H1 (cell line): ENCODE data around the gene TMEM187. TPM values are rescaled to one million over a fixed set of nuclear protein-coding genes. Genes with fewer than 3 reads are reported as not detected.

Experiments used
- HDAC6 ChIP-seq: IDR thresholded peaks from one replicate; pipeline ENCODE4 v1.7.1; 2012; ENCODE audit warnings: low read depth, mild to moderate bottlenecking, inconsistent platforms, low read length, moderate library complexity
- KDM1A ChIP-seq: fragments of 200-600, 300-600 bp; sonication (generic); IDR thresholded peaks from 2 replicates; pipeline ENCODE4 v1.7.1; 2016; ENCODE audit warnings: mild to moderate bottlenecking, low read length, borderline replicate concordance
- PHF8 ChIP-seq: fragments of 200-600 bp; sonication (generic); conservative IDR thresholded peaks from 2 replicates; pipeline ENCODE4 v1.7.1; 2012; ENCODE audit warnings: low read depth, mild to moderate bottlenecking, inconsistent platforms, low read length, moderate library complexity
- polyA plus RNA-seq, 7 experiments: library from polyadenylated mRNA; depleted of rRNA in 3 of 7; stranded (reverse) in 5 of 7; unstranded in 2 of 7; fragments of >200 nt in 5 of 7; fragments of 200-250 nt in 2 of 7; gene quantifications; 1 replicate in 5 of 7; 2 replicates in 1 of 7; 4 replicates in 1 of 7; pipeline versions ENCODE4 v1.2.1 to v1.2.3, GENCODE V29; 2011 to 2013; ENCODE audit warnings: missing spikeins in 2 of 7, mixed read lengths in 2 of 7
- total RNA-seq: library from RNA; stranded (reverse); fragmentation: NEBNext Ultra II Directional; extraction: Animal tissue kit (Norgen Biotek cat#: 25700); gene quantifications from 2 replicates; pipeline ENCODE4 v1.2.1, GENCODE V29; 2021
- TF ChIP-seq, protein P1 (sequence below): fragments of 300-600 bp; sonication (generic); IDR thresholded peaks from 2 replicates; pipeline ENCODE4 v1.7.1; 2012; ENCODE audit warnings: low read length, moderate library complexity, mild to moderate bottlenecking, inconsistent platforms; ENCODE audit not compliant: insufficient replicate concordance
- TF ChIP-seq, protein P2 (sequence below): IDR thresholded peaks from 2 replicates; pipeline ENCODE4 v1.6.1; 2012; ENCODE audit warnings: low read length, inconsistent platforms

TMEM187 gene
- total and polyA plus RNA-seq, 2 of the 8 experiments (the other 6 are each of a cell fraction or from before 2014, with no cell fraction given), result 5.0 to 14.5 TPM

- TF ChIP-seq, protein P1, sequence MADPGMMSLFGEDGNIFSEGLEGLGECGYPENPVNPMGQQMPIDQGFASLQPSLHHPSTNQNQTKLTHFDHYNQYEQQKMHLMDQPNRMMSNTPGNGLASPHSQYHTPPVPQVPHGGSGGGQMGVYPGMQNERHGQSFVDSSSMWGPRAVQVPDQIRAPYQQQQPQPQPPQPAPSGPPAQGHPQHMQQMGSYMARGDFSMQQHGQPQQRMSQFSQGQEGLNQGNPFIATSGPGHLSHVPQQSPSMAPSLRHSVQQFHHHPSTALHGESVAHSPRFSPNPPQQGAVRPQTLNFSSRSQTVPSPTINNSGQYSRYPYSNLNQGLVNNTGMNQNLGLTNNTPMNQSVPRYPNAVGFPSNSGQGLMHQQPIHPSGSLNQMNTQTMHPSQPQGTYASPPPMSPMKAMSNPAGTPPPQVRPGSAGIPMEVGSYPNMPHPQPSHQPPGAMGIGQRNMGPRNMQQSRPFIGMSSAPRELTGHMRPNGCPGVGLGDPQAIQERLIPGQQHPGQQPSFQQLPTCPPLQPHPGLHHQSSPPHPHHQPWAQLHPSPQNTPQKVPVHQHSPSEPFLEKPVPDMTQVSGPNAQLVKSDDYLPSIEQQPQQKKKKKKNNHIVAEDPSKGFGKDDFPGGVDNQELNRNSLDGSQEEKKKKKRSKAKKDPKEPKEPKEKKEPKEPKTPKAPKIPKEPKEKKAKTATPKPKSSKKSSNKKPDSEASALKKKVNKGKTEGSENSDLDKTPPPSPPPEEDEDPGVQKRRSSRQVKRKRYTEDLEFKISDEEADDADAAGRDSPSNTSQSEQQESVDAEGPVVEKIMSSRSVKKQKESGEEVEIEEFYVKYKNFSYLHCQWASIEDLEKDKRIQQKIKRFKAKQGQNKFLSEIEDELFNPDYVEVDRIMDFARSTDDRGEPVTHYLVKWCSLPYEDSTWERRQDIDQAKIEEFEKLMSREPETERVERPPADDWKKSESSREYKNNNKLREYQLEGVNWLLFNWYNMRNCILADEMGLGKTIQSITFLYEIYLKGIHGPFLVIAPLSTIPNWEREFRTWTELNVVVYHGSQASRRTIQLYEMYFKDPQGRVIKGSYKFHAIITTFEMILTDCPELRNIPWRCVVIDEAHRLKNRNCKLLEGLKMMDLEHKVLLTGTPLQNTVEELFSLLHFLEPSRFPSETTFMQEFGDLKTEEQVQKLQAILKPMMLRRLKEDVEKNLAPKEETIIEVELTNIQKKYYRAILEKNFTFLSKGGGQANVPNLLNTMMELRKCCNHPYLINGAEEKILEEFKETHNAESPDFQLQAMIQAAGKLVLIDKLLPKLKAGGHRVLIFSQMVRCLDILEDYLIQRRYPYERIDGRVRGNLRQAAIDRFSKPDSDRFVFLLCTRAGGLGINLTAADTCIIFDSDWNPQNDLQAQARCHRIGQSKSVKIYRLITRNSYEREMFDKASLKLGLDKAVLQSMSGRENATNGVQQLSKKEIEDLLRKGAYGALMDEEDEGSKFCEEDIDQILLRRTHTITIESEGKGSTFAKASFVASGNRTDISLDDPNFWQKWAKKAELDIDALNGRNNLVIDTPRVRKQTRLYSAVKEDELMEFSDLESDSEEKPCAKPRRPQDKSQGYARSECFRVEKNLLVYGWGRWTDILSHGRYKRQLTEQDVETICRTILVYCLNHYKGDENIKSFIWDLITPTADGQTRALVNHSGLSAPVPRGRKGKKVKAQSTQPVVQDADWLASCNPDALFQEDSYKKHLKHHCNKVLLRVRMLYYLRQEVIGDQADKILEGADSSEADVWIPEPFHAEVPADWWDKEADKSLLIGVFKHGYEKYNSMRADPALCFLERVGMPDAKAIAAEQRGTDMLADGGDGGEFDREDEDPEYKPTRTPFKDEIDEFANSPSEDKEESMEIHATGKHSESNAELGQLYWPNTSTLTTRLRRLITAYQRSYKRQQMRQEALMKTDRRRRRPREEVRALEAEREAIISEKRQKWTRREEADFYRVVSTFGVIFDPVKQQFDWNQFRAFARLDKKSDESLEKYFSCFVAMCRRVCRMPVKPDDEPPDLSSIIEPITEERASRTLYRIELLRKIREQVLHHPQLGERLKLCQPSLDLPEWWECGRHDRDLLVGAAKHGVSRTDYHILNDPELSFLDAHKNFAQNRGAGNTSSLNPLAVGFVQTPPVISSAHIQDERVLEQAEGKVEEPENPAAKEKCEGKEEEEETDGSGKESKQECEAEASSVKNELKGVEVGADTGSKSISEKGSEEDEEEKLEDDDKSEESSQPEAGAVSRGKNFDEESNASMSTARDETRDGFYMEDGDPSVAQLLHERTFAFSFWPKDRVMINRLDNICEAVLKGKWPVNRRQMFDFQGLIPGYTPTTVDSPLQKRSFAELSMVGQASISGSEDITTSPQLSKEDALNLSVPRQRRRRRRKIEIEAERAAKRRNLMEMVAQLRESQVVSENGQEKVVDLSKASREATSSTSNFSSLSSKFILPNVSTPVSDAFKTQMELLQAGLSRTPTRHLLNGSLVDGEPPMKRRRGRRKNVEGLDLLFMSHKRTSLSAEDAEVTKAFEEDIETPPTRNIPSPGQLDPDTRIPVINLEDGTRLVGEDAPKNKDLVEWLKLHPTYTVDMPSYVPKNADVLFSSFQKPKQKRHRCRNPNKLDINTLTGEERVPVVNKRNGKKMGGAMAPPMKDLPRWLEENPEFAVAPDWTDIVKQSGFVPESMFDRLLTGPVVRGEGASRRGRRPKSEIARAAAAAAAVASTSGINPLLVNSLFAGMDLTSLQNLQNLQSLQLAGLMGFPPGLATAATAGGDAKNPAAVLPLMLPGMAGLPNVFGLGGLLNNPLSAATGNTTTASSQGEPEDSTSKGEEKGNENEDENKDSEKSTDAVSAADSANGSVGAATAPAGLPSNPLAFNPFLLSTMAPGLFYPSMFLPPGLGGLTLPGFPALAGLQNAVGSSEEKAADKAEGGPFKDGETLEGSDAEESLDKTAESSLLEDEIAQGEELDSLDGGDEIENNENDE, result no peak
- TF ChIP-seq HDAC6 (no peak), PHF8 (no peak), KDM1A (no peak)
- TF ChIP-seq, protein P2, sequence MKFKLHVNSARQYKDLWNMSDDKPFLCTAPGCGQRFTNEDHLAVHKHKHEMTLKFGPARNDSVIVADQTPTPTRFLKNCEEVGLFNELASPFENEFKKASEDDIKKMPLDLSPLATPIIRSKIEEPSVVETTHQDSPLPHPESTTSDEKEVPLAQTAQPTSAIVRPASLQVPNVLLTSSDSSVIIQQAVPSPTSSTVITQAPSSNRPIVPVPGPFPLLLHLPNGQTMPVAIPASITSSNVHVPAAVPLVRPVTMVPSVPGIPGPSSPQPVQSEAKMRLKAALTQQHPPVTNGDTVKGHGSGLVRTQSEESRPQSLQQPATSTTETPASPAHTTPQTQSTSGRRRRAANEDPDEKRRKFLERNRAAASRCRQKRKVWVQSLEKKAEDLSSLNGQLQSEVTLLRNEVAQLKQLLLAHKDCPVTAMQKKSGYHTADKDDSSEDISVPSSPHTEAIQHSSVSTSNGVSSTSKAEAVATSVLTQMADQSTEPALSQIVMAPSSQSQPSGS, result no peak
Measured at GRCh38 chrX:153964105-153964504, 8.4 kb upstream of the TMEM187 start (continued).
